Natural killer cell (primary cell): Measurements from ENCODE around the gene SEMA5A. TPM values are rescaled to one million over a fixed set of nuclear protein-coding genes. Genes with fewer than 3 reads are reported as not detected.

Source experiments
- ATAC-seq, 3 donors: fragments of 150-1000 bp in 2 of 3; fragments of 200-7000 bp in 1 of 3; cut with Tn5 transposase; 1 replicate in 1 of 3; 2 replicates in 2 of 3; pipeline ENCODE4 v1.10.0; 2021; ENCODE audit warnings: mild to moderate bottlenecking in 2 of 3, moderate library complexity in 2 of 3
- DNase-seq, 2 donors: peaks; one replicate each; pipeline versions ENCODE4 v3.0.0 to v3.0.0-alpha.2; 2013 to 2021; ENCODE audit warnings: mixed read lengths in 1 of 2
- H3K27ac ChIP-seq: one replicate; pipeline ENCODE4 v1.5.1; 2013; ENCODE audit warnings: mild to moderate bottlenecking, low read length
- H3K27me3 ChIP-seq: one replicate; pipeline ENCODE4 v1.6.1; 2013; ENCODE audit warnings: low read length; ENCODE audit not compliant: control insufficient read depth, insufficient read depth
- H3K36me3 ChIP-seq: one replicate; pipeline ENCODE4 v1.6.1; 2013; ENCODE audit warnings: low read length; ENCODE audit not compliant: control insufficient read depth, insufficient read depth
- H3K4me1 ChIP-seq: one replicate; pipeline ENCODE4 v1.6.1; 2013; ENCODE audit warnings: low read length; ENCODE audit not compliant: control insufficient read depth, insufficient read depth
- H3K4me3 ChIP-seq: one replicate; pipeline ENCODE4 v1.5.1; 2013; ENCODE audit warnings: low read length
- H3K9me3 ChIP-seq: one replicate; pipeline ENCODE4 v1.6.1; 2013; ENCODE audit warnings: low read length; ENCODE audit not compliant: control insufficient read depth, insufficient read depth
- H3K27ac Mint-ChIP-seq, 2 donors: one replicate each; pipeline ENCODE4 v1.8.0; 2022; ENCODE audit warnings: mild to moderate bottlenecking in 2 of 2, mixed read lengths in 2 of 2, moderate library complexity in 1 of 2
- H3K27me3 Mint-ChIP-seq, 2 donors: one replicate each; pipeline ENCODE4 v1.8.0; 2022; ENCODE audit warnings: low read depth in 2 of 2, mixed read lengths in 2 of 2
- H3K36me3 Mint-ChIP-seq: one replicate; pipeline ENCODE4 v1.8.0; 2022; ENCODE audit warnings: mixed read lengths
- H3K4me1 Mint-ChIP-seq, 2 donors: one replicate each; pipeline ENCODE4 v1.8.0; 2022; ENCODE audit warnings: mixed read lengths in 2 of 2
- H3K4me3 Mint-ChIP-seq: one replicate; pipeline ENCODE4 v1.8.0; 2022; ENCODE audit warnings: mild to moderate bottlenecking, moderate library complexity, mixed read lengths
- H3K9me3 Mint-ChIP-seq, 2 donors: one replicate each; pipeline ENCODE4 v1.8.0; 2022; ENCODE audit warnings: mixed read lengths in 2 of 2
- WGBS: methylation state at CpG from one replicate; pipeline ENCODE4 v1.1.7; 2013; ENCODE audit warnings: missing lambda C conversion rate; ENCODE audit not compliant: insufficient coverage; 5-methylcytosine and 5-hydroxymethylcytosine counted together
- intact Hi-C: fragments of 100-400 bp; cut with micrococcal nuclease; formaldehyde crosslinking; loops from one replicate; pipeline ENCODE4 v1.14.2; 2022
- total RNA-seq, 4 donors: library from RNA; stranded (reverse); fragments of 120-200 nt in 1 of 4; gene quantifications; one replicate each; pipeline versions ENCODE4 v1.2.3 to v1.2.4, GENCODE V29; 2013 to 2022
- TF ChIP-seq, protein P1 (sequence below): fragments of 200-600 bp; IDR thresholded peaks from one replicate; pipeline ENCODE4 v1.8.0; 2022; ENCODE audit warnings: antibody characterized with exemption

Gene SEMA5A
- total RNA-seq, 3 donors from 2014 or later (not counting 1 experiment from before 2014, with no cell fraction given): 0.15 TPM; not detected in 2

DNA sequence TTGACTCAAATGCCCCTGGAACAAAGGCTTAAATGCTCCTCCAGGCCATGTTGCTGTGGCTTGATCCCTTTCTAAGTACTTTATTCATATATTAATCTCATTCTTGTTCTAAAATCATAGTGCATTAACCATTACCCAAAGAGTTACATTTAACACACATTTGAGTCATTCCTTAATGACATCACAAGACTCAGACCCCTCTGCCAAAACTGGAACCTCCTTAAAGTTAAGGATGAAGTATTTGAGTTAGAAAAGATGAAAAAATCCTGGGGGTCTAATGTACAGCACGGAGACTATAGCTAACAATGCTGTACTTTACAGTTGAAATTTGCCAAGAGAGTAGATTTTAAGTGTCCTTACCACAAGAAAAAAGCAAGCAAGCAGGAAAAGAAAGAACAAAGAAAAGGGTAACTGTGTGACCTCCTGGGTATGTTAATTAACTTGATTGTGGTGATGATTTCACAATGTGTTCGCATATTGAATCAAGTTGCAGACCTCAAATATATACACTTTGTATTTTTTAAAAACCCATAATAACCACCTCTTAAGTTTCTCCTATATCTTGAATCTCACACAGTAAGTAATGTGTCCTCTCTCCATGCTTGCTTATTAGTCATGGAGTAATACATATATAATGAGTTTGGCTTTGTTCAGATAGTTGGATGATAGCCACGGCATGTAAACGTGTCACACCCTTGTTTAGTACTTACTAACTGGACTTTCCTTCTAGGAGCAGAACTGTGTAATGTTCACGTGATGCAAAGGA is 376.9 kb downstream of the SEMA5A start:
- H3K9me3 Mint-ChIP-seq: peaks cover 0 to 2% of the 10 kb centered on the region in 2 donors
- H3K27me3 Mint-ChIP-seq: no peaks in the 10 kb centered on the region
- H3K4me3 Mint-ChIP-seq: no peak overlapping the region
- intact Hi-C loops: no loop called here
- H3K4me1 Mint-ChIP-seq: no peaks in the 10 kb centered on the region
- no peaks in the 10 kb centered on the region for H3K27me3 ChIP-seq
- DNase-seq: no peak
- no peak overlapping the region for H3K27ac Mint-ChIP-seq
- no peaks in the 10 kb centered on the region for H3K4me1 ChIP-seq
- H3K9me3 ChIP-seq: no peaks in the 10 kb centered on the region
- WGBS: 78% methylated on average over 4 of the region's 5 CpGs
- H3K36me3 Mint-ChIP-seq: no peaks in the 10 kb centered on the region
- no peaks in the 10 kb centered on the region for H3K36me3 ChIP-seq
- TF ChIP-seq, protein P1, sequence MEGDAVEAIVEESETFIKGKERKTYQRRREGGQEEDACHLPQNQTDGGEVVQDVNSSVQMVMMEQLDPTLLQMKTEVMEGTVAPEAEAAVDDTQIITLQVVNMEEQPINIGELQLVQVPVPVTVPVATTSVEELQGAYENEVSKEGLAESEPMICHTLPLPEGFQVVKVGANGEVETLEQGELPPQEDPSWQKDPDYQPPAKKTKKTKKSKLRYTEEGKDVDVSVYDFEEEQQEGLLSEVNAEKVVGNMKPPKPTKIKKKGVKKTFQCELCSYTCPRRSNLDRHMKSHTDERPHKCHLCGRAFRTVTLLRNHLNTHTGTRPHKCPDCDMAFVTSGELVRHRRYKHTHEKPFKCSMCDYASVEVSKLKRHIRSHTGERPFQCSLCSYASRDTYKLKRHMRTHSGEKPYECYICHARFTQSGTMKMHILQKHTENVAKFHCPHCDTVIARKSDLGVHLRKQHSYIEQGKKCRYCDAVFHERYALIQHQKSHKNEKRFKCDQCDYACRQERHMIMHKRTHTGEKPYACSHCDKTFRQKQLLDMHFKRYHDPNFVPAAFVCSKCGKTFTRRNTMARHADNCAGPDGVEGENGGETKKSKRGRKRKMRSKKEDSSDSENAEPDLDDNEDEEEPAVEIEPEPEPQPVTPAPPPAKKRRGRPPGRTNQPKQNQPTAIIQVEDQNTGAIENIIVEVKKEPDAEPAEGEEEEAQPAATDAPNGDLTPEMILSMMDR: no peak
- H3K4me3 ChIP-seq: no peak overlapping the region
- ATAC-seq: no peak
- H3K27ac ChIP-seq: no peak overlapping the region

DNA sequence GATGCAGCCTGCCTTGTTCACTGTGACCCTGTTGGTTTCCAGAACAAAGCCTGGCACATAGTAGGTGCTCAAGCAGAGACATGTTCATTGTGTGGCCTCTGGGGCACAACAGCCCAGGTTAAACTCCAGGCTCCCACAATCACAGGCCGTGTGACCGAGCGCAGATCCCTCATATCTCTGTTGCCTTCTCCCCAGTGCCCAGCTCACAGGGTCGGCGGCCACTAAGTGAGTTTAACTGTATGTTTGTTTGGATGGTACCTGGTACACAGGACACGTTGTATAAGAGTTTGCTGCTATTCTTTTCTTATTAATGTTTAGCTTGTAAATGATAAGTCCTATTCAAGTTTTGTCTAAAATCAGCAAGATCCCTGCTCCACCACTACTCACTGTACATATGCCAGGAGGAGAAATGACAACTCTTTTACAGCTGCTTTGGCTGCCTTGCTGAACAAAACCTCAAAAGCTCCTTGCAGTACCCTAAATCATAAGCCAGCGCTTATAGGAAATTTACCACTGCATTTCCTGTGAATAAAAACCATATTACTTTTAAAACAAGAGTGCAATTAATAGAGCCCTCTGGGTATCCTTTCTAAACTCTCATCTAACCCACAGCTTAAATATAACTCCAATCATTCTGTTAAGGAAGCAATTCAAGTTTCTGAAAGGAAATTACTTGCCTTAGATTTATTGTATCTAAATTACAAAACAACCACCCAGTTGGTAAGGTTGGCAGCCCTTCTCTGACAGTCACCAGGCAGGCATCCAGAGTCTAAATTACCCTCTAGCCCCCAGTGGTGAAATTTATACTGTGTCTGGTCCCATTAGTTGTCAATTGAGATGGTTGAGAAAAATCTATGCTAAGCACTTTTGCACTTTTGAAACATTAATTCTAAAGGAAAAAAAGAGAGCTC is 379.4 kb downstream of the SEMA5A start:
- Mint-ChIP-seq H3K4me1 (no peaks in the 10 kb centered on the region), H3K36me3 (no peaks in the 10 kb centered on the region), H3K4me3 (no peak overlapping the region), H3K27me3 (no peaks in the 10 kb centered on the region), H3K27ac (no peak overlapping the region), H3K9me3 (peaks cover 0 to 2% of the 10 kb centered on the region in 2 donors)
- Histone ChIP-seq H3K4me1 (no peaks in the 10 kb centered on the region), H3K27ac (no peak overlapping the region), H3K36me3 (no peaks in the 10 kb centered on the region), H3K27me3 (no peaks in the 10 kb centered on the region), H3K9me3 (no peaks in the 10 kb centered on the region), H3K4me3 (no peak overlapping the region)
- no peak for DNase-seq
- no peak for ATAC-seq
- intact Hi-C loops: no loop called here
- whole genome bisulfite sequencing: 75% methylated on average over 5 of the region's 7 CpGs
- TF ChIP-seq, protein P1: no peak

DNA sequence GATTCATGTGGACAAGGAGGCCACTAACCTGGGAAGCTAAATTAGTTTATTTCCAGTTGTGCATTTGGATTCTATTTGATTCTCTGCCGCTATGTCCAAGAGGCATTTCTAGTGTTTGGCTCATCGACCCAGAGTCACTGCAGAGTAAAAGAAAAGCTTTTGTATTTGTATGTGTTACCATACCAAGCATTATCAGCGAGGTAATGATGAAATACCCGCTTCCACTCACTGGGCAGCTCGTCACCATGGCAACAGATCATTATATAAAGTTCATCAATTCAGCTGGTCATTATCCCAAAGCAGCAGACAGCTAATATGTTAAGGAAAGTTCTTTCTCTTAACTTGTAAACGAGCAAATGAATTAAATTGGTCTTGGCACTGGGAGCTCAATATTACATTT is 380.3 kb downstream of the SEMA5A start:
- Mint-ChIP-seq H3K27ac (no peak overlapping the region), H3K4me1 (no peaks in the 10 kb centered on the region), H3K36me3 (no peaks in the 10 kb centered on the region), H3K9me3 (peaks cover 0 to 2% of the 10 kb centered on the region in 2 donors), H3K4me3 (no peak overlapping the region), H3K27me3 (no peaks in the 10 kb centered on the region)
- no peaks in the 10 kb centered on the region for H3K27me3 ChIP-seq
- DNase-seq (no peak), ATAC-seq (no peak)
- 87% methylated on average over 3 of the region's 6 CpGs for WGBS
- intact Hi-C loops: no loop called here
- H3K36me3 ChIP-seq: no peaks in the 10 kb centered on the region
- TF ChIP-seq, protein P1: no peak
- no peaks in the 10 kb centered on the region for H3K9me3 ChIP-seq
- no peak overlapping the region for H3K27ac ChIP-seq
- H3K4me1 ChIP-seq: no peaks in the 10 kb centered on the region
- H3K4me3 ChIP-seq: no peak overlapping the region
